T-helper 1 cell treated with Interleukin-12 subunit alpha and Interleukin-12 subunit beta and Interleukin-4 antibody, amounts not matched to agents 30 μg/mL and 1 μg/mL, for 36 hours (primary cell): ENCODE data around the gene SERPINB1.
"Not testable (repeated sequence)": the region's sequence is repeated elsewhere in the genome, so short reads cannot be mapped to it uniquely, and the experiment has no call there.

Experiments used
- H3K27ac Mint-ChIP-seq: one replicate; pipeline ENCODE4 v1.8.0; 2021; ENCODE audit warnings: mild to moderate bottlenecking, mixed read lengths
- H3K27me3 Mint-ChIP-seq: one replicate; pipeline ENCODE4 v1.8.0; 2021; ENCODE audit warnings: low read depth, mixed read lengths
- H3K36me3 Mint-ChIP-seq: one replicate; pipeline ENCODE4 v1.8.0; 2021; ENCODE audit warnings: low read depth, mixed read lengths
- H3K4me1 Mint-ChIP-seq: one replicate; pipeline ENCODE4 v1.8.0; 2021; ENCODE audit warnings: low read depth, mixed read lengths
- H3K4me3 Mint-ChIP-seq: one replicate; pipeline ENCODE4 v1.8.0; 2021; ENCODE audit warnings: mild to moderate bottlenecking, moderate library complexity, mixed read lengths
- H3K9me3 Mint-ChIP-seq: one replicate; pipeline ENCODE4 v1.8.0; 2021; ENCODE audit warnings: mixed read lengths

Gene SERPINB1

GRCh38 chr6:2804516-2804915, 37.1 kb downstream of the SERPINB1 start:
- Mint-ChIP-seq H3K36me3 (no peaks in the 10 kb centered on the region), H3K4me1 (peaks cover 19% of the 10 kb centered on the region)

DNA sequence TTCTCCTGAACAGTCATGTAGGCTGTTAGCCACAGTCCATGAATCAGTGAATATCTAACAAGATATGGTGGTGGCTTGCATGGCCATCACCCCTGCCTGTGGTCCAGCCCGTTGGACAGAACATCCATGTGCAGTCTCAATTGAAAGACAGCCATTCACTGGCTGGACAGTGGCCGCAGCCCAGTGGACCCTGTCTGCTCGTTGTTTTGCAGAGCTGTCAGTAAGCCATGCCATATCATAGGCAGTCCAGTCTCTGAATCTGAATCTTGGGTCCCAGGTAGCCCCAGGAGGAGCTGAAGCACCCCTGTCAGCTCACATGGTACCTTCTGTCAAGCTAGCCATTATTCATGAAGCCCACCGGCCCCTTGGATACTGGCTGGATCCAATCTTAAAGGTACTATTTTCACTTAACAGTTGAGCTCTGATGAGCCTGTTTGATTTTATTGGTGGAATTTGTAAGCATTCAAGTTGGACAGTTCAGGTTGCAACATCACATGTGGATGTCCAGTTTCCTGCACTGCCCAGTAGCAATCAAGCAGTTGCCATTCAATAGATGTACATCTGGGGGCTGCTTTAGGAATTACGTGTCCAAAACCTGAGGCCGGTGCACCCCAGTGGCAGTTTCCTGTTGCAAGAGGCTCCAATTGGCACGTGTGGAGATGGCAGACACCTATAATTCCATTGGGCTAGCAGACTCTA, 37.8 kb downstream of the SERPINB1 start:
- no peaks in the 10 kb centered on the region for H3K27me3 Mint-ChIP-seq
- no peak overlapping the region for H3K27ac Mint-ChIP-seq
- peaks cover 20% of the 10 kb centered on the region for H3K4me1 Mint-ChIP-seq
- H3K36me3 Mint-ChIP-seq: no peaks in the 10 kb centered on the region
- H3K9me3 Mint-ChIP-seq: no peaks in the 10 kb centered on the region
- H3K4me3 Mint-ChIP-seq: no peak overlapping the region

More at GRCh38 chr6:2804516-2804915, 37.1 kb downstream of the SERPINB1 start:
- no peak overlapping the region for H3K27ac Mint-ChIP-seq
- no peaks in the 10 kb centered on the region for H3K9me3 Mint-ChIP-seq
- no peak overlapping the region for H3K4me3 Mint-ChIP-seq
- H3K27me3 Mint-ChIP-seq: no peaks in the 10 kb centered on the region

DNA sequence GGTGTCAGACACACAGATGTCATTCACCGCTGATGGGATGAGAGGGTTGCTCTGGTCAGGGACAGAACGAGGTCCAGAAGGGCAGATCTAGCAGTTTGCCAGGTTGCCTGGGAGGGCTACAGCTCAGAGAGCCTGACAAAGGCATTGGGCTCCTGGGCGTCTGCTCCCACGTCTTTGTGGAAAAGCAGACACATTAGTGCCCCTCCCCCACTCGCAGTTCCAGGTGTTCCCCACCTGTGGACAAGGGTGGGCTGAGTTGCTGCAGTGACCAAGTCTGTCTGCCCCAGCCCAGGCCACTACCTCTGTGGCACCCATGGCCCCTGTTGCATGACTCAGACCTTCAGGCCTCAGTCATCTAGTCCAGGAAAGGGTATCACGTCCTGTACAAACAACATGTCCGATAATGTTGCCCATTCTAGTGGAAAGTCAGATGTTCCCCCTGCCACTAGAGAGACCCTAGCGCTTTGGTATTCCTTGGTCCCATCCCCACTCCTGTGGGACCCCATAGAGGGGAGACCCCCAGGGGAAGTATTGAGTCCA, 39.1 kb downstream of the SERPINB1 start:
- Mint-ChIP-seq H3K36me3 (peaks cover 2% of the 10 kb centered on the region), H3K9me3 (no peaks in the 10 kb centered on the region), H3K27me3 (no peaks in the 10 kb centered on the region), H3K27ac (no peak overlapping the region), H3K4me3 (no peak overlapping the region), H3K4me1 (peaks cover 24% of the 10 kb centered on the region)

- not testable (repeated sequence) for H3K27me3 Mint-ChIP-seq, H3K9me3 Mint-ChIP-seq, H3K27ac Mint-ChIP-seq, H3K36me3 Mint-ChIP-seq, H3K4me3 Mint-ChIP-seq
- H3K4me1 Mint-ChIP-seq: peaks cover 29% of the 10 kb centered on the region
These were observed 40.0 kb downstream of the SERPINB1 start for GRCh38 chr6:2801687-2802086.

DNA sequence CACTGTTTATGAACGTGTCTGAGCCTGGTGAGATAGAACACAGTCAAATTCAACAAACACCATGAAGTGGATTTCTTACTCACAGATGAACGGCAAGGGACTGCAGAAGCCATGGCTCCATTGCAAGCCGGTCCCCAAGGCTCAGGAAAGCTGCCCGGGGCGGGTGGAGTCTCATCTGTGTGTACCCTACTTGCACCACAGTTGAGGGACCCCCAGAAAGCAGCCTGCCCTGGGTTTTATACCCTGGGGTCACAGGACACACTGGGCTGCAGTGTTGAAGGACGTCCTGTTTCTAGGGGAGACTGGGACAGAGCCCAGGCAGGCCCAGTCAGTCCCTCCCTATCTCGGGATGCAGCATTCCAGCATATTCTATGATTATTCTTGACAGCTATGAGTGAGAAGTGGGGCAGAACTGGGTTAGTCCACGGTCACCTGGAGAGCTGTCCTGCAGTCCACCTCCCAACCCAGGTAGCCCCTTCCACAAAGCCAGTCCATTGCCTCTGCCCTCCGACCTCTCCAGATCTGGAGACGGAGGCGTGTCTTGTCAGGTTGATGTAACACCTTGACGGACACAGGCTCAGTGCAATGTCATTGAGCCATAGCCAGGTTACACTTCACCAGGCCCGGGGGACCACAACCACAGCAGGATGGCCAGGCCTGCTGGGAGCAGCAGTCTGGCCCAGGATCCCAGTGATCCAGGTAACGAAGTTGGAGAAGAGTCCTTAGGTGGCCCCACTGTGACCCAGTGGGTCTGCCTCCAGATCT, 40.9 kb downstream of the SERPINB1 start:
- Mint-ChIP-seq H3K27ac (no peak overlapping the region), H3K27me3 (no peaks in the 10 kb centered on the region), H3K4me3 (no peak overlapping the region)

DNA sequence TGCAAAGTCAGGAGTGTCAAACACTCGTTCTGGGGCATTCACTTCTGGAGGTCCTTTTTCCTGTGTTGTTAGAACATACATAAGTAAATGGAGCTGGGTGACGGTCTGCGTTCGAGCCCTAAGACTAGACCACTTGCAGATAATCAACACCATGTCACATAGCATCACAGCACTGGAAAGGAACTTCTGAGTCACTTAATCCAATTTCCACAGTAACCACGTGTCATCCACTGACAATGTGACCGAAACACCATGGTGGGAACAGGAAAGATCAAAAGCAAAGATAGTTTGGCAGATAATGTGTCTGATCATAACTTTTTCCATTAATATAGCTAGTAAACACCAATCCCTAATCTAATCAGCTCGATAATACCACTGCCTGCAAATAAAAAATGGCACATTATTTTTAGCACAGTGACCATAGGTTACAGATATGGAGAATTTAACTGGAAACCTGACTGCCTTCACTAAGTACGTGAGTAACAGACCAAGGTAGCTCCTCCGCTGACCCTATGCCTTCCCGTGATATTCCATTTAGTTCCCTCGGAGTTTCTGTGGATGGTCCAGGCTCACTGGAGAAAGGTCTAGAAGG, 41.6 kb downstream of the SERPINB1 start:
- Mint-ChIP-seq H3K27me3 (no peaks in the 10 kb centered on the region), H3K27ac (peak overlapping the region; percentile 29), H3K36me3 (peaks cover 5% of the 10 kb centered on the region), H3K9me3 (no peaks in the 10 kb centered on the region), H3K4me3 (no peak overlapping the region), H3K4me1 (peaks cover 29% of the 10 kb centered on the region)

More for the DNA sequence above, 40.9 kb downstream of the SERPINB1 start:
- H3K4me1 Mint-ChIP-seq: peaks cover 26% of the 10 kb centered on the region
- no peaks in the 10 kb centered on the region for H3K9me3 Mint-ChIP-seq
- H3K36me3 Mint-ChIP-seq: peaks cover 3% of the 10 kb centered on the region

DNA sequence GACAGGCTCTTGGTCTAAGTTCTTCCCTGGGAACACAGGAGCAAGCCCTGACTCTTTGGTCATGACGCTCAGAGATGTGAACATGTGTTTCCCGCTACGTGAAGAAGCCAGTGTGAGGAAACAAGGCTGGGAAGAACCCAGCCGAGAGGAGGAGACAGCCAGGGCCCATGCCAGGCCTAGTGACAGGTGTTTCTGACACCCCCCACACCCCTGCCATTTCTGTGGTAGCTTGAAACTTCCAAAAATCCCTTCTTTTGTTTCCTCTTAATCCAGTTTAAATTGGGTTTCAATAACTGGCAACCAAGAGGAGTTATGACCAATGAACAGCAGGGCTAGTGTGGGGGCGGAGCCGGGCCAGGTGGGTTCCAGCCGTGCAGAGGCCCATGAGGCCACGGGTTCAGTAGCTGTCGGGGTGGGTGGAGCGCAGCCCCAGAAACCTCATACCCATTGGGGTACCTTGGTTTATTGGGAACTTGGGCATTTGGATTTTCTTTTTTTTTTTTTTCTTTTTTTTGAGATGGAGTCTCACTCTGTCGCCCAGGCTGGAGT, 43.0 kb downstream of the SERPINB1 start:
- H3K27ac Mint-ChIP-seq: no peak overlapping the region
- no peaks in the 10 kb centered on the region for H3K27me3 Mint-ChIP-seq
- peaks cover 36% of the 10 kb centered on the region for H3K4me1 Mint-ChIP-seq
- peaks cover 5% of the 10 kb centered on the region for H3K36me3 Mint-ChIP-seq
- H3K9me3 Mint-ChIP-seq: no peaks in the 10 kb centered on the region
- H3K4me3 Mint-ChIP-seq: no peak overlapping the region

DNA sequence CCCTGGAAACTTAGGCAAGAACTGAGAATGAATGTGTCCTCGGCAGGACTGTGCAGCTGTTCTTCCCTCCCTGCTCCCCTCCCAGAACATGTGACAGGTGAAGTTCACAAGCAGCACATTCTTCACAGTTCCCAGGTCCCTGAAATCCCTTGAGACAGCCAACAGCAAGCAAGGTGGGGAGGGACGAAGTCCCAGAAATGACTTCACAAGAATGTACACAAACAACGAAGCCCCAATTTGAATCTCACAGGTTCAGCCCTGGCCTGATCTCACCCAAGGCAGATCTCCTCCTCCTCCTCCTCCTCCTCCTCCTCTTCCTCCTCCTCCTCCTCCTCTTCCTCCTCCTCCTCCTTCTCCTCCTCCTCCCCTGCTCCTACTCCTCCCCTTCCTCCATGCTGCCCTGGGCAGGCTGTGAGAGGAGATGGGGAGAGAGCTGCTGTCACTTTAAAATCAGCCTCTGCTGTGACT, 44.1 kb downstream of the SERPINB1 start:
- H3K9me3 Mint-ChIP-seq: no peaks in the 10 kb centered on the region
- H3K4me3 Mint-ChIP-seq: no peak overlapping the region
- H3K36me3 Mint-ChIP-seq: peaks cover 5% of the 10 kb centered on the region
- no peaks in the 10 kb centered on the region for H3K27me3 Mint-ChIP-seq
- H3K27ac Mint-ChIP-seq: peak overlapping the region; percentile 3
- peaks cover 46% of the 10 kb centered on the region for H3K4me1 Mint-ChIP-seq

- no peaks in the 10 kb centered on the region for H3K9me3 Mint-ChIP-seq
- H3K36me3 Mint-ChIP-seq: peaks cover 5% of the 10 kb centered on the region
- H3K4me1 Mint-ChIP-seq: peaks cover 49% of the 10 kb centered on the region
- H3K27ac Mint-ChIP-seq: no peak overlapping the region
- H3K4me3 Mint-ChIP-seq: no peak overlapping the region
- H3K27me3 Mint-ChIP-seq: no peaks in the 10 kb centered on the region
These were observed 44.8 kb downstream of the SERPINB1 start for GRCh38 chr6:2796861-2797260.

GRCh38 chr6:2795956-2796355, 45.7 kb downstream of the SERPINB1 start:
- peaks cover 54% of the 10 kb centered on the region for H3K4me1 Mint-ChIP-seq
- no peak overlapping the region for H3K4me3 Mint-ChIP-seq
- H3K36me3 Mint-ChIP-seq: peaks cover 7% of the 10 kb centered on the region
- H3K27ac Mint-ChIP-seq: no peak overlapping the region
- H3K9me3 Mint-ChIP-seq: no peaks in the 10 kb centered on the region
- H3K27me3 Mint-ChIP-seq: no peaks in the 10 kb centered on the region

DNA sequence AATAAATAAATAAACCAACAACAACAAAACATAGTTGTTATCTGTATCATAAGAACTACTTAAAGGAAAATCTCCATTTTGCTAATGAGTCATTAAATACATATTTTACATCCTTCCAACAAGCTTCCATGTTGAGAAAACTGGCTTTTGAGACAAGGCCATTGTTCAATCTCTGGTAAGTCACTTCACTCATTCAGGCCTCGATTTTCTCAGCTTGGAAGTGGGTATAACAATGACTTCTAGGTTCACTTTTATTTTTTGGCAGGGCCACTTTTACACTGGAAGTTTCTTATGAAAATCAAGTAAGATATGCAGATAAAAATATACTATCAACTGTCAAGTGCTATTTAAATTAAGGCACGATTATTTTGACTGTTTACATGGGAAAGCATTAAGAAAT, 46.5 kb downstream of the SERPINB1 start:
- Mint-ChIP-seq H3K27me3 (no peaks in the 10 kb centered on the region), H3K9me3 (no peaks in the 10 kb centered on the region), H3K4me3 (no peak overlapping the region), H3K36me3 (peaks cover 7% of the 10 kb centered on the region), H3K27ac (no peak overlapping the region), H3K4me1 (peaks cover 51% of the 10 kb centered on the region)

GRCh38 chr6:2794171-2794730, 47.4 kb downstream of the SERPINB1 start:
- no peaks in the 10 kb centered on the region for H3K9me3 Mint-ChIP-seq
- peaks cover 42% of the 10 kb centered on the region for H3K4me1 Mint-ChIP-seq
- H3K4me3 Mint-ChIP-seq: no peak overlapping the region
- no peaks in the 10 kb centered on the region for H3K27me3 Mint-ChIP-seq
- peak overlapping the region; percentile 93 for H3K27ac Mint-ChIP-seq
- peaks cover 7% of the 10 kb centered on the region for H3K36me3 Mint-ChIP-seq

DNA sequence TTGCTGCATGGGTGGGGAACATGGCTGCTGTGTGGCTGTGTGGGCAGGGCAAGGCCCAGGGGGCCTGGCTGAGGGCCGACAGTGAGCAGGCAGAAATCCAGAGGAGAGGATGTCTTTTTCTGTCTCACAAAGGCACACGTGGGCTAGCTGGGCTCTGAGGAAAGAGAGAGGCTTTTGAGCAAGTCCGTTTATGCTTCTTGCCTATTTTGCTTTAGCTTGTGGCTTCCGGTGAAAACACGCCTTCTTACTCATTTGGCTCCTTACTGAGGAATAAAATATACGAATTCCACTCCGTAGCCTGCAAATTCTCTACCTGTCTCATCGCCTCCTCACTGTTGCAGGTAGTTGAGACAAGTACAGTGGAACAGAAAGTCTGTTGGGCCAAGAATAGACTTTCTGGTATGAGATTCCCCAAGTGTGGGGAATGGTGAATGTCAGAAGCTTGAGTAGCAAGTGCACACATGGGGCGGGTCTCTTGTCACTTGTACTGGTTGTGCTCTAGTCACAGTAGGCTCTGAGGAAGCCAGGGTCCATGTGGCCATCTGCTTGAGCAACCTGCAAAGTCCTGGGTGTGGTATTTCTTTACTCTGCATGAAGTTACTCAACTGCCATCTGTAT, 48.0 kb downstream of the SERPINB1 start:
- Mint-ChIP-seq H3K27ac (peak overlapping the region; percentile 93), H3K4me1 (peaks cover 42% of the 10 kb centered on the region), H3K9me3 (no peaks in the 10 kb centered on the region), H3K27me3 (no peaks in the 10 kb centered on the region), H3K36me3 (peaks cover 7% of the 10 kb centered on the region), H3K4me3 (peak overlapping the region; percentile 41)
